Astrocyte of the spinal cord (primary cell): ENCODE data around the gene SPATA13.
A peak's percentile ranks its signal among the peaks of the same experiment; 100 is the strongest.

ENCODE experiments used
- DNase-seq: peaks from one replicate; pipeline ENCODE4 v3.0.0; 2011; ENCODE audit warnings: low read depth, low spot score
- H3K4me3 ChIP-seq: 2 replicates; pipeline ENCODE4 v1.5.1; 2011; ENCODE audit warnings: low read depth, mild to moderate bottlenecking, low read length, moderate library complexity
- CTCF ChIP-seq: IDR thresholded peaks from 2 replicates; pipeline ENCODE4 v1.5.1; 2012; ENCODE audit warnings: low read depth, mild to moderate bottlenecking, low read length, inconsistent platforms
- in situ Hi-C: cut with HindIII; loops from 2 replicates; pipeline ENCODE4 v1.10.0; 2017; ENCODE audit warnings: low sequenced_read_pairs

The SPATA13 gene

GRCh38 chr13:24288870-24289269 lies 128.3 kb downstream of the SPATA13 start:
- no peak overlapping the region for H3K4me3 ChIP-seq
- TF ChIP-seq CTCF: no peak
- peak; percentile 20 for DNase-seq
- in situ Hi-C loops: no loop called here

GRCh38 chr13:24290280-24290932 lies 129.9 kb downstream of the SPATA13 start:
- no peak overlapping the region for H3K4me3 ChIP-seq
- in situ Hi-C loops: no loop called here
- no peak for DNase-seq
- TF ChIP-seq CTCF: no peak

GRCh38 chr13:24292481-24292880 lies 132.0 kb downstream of the SPATA13 start:
- peak; percentile 82 for DNase-seq
- H3K4me3 ChIP-seq: no peak overlapping the region
- TF ChIP-seq CTCF: no peak
- in situ Hi-C loops: no loop called here

GRCh38 chr13:24293746-24294145 lies 133.2 kb downstream of the SPATA13 start:
- H3K4me3 ChIP-seq: no peak overlapping the region
- DNase-seq: no peak
- no peak for TF ChIP-seq CTCF
- in situ Hi-C loops: no loop called here

- DNase-seq: no peak
- no peak for TF ChIP-seq CTCF
- in situ Hi-C loops: no loop called here
- H3K4me3 ChIP-seq: no peak overlapping the region
These were observed 139.1 kb downstream of the SPATA13 start for GRCh38 chr13:24299488-24300114.

- TF ChIP-seq CTCF: no peak
These were observed 140.9 kb downstream of the SPATA13 start for GRCh38 chr13:24301434-24301833.

More at GRCh38 chr13:24301434-24301833, 140.9 kb downstream of the SPATA13 start:
- no peak overlapping the region for H3K4me3 ChIP-seq
- no peak for DNase-seq
- in situ Hi-C loops: no loop called here
